NCI-H748 (cell line): ENCODE measurements around the gene MYH7B.

ENCODE experiments used
- DNase-seq: peaks from one replicate; lab custom pipeline; 2025; ENCODE audit not compliant: unreplicated experiment; lab: John Stamatoyannopoulos, UW

Gene MYH7B

DNA sequence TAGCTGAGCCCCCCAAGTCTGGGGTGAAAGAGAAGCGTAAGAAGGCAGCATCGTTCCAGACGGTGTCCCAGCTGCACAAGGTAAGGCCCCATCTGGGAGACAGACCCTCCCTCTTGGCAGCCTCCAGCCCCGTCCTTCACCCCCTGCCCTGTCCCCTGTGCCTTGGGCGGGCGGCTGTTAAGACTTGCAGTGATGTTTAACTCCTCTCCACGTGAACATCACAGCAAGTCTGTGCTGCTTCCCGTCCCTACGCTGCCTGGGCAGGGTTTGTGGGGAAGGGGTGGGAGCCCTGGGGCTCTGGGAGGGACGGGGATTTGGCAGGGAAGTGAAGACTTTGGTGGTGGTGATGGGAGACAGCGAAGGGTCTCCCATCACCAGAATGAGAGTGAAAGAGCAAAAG lies 34.6 kb downstream of the MYH7B start:
- no peak for DNase-seq

DNA sequence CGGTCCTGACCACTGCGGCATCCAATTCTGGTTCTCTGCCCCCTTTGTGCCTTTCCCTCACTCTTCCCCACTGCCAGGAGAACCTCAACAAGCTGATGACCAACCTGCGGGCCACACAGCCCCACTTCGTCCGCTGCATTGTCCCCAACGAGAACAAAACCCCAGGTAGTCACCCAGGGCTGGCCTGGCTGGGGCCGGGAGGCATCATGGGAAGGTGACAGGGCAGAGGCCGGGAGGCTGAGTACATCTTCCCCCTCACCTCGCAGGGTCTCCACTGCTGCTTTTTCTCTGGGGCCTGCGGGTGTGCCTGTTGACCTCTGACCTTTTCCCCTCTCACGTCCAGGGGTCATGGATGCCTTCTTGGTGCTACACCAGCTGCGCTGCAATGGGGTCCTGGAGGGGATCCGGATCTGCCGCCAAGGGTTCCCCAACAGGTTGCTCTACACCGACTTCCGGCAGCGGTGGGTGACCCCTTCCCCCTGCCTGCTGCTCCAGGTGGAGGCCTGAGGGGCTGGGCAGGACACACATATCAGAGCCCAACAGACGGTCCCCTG lies 35.1 kb downstream of the MYH7B start:
- DNase-seq = no peak

DNA sequence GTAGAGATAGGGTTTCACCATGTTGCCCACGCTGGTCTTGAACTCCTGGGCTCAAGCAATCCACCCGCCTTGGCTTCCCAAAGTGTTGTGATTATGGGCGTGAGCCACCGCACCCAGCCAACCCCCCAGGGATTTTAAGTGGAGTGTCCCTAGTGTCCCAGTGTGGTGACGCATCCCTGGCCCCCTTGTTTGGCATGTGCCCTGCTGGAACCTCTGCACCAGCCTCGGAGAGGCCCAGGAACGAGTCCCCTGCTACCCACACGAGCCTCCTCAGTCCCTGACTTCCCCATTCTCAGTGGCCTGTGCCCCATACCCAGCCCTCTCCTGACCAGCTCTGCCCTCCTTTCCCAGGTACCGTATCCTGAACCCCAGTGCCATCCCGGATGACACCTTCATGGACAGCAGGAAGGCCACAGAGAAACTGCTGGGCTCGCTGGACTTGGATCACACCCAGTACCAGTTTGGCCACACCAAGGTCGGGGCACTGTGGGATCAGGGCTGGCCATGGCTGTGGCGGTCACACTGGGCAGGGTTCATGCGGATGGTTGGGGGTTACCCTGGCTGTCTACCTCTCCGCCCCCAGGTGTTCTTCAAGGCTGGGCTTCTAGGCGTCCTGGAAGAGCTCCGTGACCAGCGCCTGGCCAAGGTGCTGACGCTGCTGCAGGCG lies 37.2 kb downstream of the MYH7B start:
- DNase-seq = no peak

DNA sequence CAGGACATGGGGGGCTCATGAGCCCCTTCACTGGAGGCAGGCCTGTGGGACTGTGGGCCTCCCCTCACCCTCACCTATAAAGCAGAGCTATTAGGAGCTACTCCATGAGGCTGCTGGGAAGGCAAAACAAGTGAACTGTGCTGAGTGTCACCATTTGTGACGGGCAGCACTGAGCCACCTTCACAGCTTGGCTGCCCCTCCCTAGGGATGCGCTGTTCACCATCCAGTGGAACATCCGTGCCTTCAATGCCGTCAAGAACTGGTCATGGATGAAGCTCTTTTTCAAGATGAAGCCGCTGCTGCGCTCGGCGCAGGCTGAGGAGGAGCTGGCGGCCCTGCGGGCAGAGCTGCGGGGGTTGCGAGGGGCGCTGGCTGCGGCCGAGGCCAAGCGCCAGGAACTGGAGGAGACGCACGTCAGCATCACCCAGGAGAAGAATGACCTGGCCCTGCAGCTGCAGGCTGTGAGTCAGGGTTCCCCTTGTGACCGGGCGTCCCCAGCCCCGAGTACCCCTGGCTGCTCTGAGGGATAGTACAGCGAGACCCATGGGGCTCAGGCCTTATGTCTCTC lies 38.4 kb downstream of the MYH7B start:
- DNase-seq = no peak

DNA sequence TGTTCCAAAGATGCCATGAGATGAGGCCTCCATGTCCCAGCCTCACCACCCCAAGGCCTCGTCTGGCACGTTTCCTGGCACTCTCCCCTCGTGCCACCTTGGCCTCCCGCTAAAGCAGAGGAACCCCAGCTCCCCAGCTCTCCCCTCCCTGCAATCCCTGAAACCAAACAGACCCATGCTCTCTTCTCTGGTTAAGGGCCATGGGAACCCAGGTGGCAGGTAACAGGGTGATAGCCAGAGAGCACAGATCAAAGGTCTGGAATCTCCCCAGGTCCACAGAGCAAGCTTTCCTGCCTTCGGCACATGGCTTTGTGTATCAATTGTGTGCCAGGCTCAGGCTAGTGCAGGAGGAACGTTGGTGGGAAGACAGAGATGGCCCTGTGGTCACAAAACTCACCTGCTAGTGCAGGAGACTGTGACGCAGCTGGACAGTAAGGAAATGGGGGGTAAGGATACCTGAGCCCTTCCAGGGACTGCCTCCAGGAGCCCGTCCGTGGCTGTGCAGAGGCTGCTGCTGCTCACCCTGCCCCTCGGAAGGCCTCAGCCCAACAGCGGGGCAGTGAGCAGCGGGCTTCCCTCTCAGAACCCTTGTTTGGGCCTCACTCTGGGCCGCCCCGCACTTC lies 39.0 kb downstream of the MYH7B start:
- no peak for DNase-seq

DNA sequence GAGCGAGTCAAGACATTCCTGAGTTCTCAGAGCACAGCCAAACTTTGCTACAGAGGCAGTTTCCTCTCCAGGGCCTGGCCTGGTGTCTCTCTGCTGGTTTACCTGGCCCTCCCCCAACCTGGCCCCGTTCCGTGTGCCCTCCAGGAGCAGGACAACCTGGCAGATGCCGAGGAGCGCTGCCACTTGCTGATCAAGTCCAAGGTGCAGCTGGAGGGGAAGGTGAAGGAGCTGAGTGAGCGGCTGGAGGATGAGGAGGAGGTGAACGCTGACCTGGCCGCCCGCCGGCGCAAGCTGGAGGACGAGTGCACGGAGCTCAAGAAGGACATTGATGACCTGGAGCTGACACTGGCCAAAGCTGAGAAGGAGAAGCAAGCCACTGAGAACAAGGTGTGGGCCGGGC lies 39.5 kb downstream of the MYH7B start:
- DNase-seq = no peak

DNA sequence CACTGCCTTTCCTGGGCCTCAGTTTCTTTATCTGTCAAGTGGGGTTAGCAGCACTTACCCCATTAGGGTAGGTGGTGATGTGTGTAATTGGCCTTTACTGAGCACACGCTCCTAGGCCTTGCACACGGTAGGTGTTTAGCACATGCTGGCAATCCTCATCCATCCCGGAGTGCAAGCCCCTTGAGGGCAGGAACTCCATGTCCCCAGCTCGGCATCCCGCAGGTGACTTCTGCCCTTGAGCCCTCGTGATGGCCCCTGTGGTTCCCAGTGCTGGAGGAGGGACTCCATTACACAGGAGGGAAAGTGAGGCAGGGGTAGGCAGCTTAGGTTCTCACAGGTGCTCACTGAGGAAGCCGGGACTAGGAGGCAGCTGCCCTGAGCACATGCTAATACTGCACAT lies 40.0 kb downstream of the MYH7B start:
- DNase-seq = no peak

DNA sequence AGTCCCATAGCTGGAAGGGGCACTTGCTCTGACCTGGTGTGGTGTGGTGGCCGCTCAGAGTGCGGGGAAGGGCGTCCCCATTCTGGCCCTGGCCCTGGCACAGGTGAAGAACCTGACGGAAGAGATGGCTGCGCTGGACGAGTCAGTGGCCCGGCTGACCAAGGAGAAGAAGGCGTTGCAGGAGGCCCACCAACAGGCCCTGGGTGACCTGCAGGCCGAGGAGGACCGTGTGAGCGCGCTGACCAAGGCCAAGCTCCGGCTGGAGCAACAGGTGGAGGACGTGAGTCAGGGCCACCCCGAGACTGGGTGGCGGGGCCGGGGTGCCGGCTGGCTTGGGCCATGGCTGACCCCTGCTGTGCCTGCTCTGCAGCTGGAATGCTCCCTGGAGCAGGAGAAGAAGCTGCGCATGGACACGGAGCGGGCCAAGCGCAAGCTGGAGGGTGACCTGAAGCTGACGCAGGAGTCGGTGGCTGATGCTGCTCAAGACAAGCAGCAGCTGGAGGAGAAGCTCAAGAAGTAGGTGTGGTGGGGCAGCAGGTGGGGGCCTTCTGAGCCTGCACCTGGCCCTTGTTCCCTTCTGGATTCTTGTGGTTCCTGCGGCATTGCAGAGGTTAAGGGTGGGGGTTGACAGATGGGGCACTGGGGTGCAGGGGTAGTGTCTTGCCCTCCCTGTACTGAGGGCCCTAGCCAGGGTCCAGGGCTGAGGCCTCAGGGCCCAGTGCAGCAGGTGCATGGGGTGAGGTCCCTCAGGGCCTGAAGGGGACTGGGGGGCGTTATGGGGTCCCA lies 40.8 kb downstream of the MYH7B start:
- no peak for DNase-seq

DNA sequence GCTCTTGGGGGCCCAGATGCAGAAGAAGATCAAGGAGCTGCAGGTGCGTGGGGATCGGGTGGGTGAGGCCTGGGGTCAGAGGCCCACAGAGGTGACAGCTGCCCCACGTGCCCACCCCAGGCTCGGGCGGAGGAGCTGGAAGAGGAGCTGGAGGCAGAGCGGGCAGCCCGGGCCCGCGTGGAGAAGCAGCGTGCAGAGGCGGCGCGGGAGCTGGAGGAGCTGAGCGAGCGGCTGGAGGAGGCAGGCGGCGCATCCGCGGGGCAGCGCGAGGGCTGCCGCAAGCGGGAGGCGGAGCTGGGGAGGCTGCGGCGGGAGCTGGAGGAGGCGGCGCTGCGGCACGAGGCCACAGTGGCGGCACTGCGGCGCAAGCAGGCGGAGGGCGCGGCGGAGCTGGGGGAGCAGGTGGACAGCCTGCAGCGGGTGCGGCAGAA lies 41.5 kb downstream of the MYH7B start:
- DNase-seq = no peak

DNA sequence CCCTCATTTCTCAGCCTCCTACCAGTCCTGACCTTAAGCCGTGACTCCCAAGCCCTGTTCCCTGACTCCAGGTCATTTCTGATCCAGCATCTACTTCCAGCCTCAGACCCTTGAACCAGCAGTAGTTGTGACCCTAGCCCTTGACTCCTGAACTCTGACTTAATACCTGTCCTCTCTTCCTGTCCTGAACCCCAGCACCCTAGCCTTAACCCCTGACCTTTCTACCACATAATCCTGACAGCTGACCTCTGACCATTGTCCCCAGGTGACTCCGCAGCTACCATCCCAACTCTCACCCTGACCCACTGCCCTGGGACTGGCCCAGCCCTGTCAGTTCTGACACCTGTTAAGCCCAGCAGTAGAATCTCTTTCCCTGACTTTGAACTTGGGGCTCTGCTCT lies 42.1 kb downstream of the MYH7B start:
- no peak for DNase-seq

DNA sequence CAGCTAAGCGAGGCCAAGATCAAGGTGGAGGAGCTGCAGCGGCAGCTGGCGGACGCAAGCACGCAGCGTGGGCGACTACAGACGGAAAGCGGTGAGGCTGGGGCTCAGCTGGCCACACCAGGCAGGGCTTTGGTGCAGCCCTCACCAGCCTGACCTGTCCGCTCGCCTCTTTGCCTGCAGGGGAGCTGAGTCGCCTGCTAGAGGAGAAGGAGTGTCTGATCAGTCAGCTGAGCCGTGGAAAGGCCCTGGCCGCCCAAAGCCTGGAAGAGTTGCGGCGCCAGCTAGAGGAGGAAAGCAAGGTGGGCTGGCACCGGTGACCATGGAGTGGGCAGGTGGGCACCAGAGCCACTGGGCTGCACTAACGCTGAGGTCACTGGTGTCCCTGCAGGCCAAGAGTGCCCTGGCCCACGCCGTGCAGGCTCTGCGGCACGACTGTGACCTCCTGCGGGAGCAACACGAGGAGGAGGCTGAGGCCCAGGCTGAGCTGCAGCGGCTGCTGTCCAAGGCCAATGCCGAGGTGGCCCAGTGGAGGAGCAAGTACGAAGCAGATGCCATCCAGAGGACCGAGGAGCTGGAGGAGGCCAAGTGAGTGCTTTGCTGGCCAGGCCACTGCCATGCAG lies 42.8 kb downstream of the MYH7B start:
- DNase-seq = no peak

DNA sequence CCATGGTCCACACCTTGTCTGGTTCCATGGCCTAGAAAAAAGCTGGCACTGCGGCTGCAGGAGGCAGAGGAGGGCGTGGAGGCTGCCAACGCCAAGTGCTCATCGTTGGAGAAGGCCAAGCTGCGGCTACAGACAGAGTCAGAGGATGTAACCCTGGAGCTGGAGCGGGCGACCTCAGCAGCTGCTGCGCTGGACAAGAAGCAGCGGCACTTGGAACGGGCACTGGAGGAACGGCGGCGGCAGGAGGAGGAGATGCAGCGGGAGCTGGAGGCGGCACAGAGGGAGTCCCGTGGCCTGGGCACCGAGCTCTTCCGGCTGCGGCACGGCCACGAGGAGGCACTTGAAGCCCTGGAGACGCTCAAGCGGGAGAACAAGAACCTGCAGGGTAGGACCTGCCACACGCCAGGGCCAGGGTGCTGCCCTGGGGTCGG lies 43.4 kb downstream of the MYH7B start:
- no peak for DNase-seq

DNA sequence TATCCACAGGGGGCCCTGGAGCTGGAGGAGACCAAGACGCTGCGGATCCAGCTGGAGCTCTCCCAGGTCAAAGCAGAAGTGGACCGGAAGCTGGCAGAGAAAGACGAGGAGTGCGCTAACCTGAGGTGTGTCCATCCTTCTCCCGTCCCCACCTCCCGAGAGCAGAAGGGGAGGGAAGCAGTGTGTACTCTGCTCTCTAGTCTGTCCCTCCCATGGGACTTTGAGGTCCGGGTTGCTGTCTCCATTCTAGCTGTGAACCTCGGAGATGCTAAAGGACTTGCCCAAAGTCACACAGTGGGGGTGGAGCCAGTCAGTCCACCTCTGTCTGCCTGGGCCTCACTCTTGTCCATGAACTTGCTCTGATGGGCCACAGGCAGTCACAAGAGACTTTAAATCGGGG lies 44.1 kb downstream of the MYH7B start:
- DNase-seq = no peak

DNA sequence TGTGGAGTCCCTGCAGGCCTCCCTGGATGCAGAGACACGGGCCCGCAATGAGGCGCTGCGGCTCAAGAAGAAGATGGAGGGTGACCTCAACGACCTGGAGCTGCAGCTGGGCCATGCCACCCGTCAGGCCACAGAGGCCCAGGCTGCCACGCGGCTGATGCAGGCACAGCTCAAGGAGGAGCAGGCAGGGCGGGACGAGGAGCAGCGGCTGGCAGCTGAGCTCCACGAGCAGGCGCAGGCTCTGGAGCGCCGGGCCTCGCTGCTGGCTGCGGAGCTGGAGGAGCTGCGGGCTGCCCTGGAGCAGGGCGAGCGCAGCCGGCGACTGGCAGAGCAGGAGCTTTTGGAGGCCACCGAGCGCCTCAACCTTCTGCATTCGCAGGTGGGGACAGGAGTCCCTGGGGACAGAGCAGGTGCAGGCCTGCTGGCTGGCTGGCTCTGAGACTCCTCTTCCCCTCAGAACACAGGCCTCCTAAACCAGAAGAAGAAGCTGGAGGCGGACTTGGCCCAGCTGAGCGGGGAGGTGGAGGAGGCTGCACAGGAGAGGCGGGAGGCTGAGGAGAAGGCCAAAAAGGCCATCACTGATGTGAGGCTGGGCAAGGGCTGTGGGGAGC lies 44.7 kb downstream of the MYH7B start:
- DNase-seq = no peak

DNA sequence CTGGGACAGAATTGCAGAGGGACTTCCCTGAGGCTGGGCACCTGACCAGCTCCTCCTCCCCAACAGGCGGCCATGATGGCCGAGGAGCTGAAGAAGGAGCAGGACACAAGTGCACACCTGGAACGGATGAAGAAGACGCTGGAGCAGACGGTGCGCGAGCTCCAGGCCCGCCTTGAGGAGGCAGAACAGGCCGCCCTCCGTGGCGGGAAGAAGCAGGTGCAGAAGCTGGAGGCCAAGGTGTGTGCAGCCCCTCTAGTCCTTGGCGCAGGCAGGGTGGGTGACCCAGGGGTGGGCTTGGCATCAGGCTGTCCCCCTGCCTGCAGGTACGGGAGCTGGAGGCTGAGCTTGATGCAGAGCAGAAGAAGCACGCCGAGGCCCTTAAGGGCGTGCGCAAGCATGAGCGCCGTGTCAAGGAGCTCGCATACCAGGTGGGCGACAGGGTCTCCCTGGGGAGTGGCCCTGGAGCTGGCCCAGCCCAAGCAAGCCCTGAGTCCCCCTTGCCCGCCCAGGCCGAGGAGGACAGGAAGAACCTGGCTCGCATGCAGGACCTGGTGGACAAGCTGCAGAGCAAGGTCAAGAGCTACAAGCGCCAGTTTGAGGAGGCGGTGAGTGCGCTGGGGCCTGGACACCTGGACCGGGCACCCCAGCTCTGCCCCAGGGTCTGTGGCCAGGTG lies 45.4 kb downstream of the MYH7B start:
- no peak for DNase-seq

DNA sequence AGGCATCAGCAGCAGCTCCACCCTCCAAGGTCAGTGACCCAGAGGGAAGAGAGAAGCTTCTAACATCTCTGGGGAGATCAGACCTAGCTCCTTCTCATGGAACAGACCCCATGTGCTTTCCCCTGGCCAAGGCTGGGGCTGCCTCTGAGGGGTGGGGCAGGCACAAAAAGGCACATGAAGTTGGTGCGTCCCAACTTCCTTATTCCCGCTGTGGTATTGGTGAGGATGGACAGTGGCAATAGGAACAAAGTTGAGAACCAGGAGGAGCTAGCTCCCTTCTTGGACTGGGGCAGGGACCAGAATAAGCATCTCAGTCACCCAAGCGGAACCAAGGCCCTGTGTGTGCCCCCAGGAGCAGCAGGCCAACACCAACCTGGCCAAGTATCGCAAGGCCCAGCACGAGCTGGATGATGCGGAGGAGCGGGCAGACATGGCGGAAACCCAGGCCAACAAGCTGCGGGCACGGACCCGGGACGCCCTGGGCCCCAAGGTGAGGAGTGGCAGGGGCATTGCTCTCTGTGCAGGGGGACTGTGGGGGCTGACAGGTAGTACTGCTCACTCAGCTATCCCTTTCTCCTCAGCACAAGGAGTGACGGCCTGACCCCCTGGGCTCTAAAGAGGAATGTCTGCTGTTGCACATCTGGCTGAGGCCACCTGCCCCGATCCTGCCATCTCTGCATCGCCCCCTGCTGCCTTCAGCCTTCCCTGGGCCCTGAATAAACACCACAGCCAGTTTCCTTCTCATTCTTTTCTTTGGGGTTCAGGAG lies 46.1 kb downstream of the MYH7B start:
- no peak for DNase-seq

DNA sequence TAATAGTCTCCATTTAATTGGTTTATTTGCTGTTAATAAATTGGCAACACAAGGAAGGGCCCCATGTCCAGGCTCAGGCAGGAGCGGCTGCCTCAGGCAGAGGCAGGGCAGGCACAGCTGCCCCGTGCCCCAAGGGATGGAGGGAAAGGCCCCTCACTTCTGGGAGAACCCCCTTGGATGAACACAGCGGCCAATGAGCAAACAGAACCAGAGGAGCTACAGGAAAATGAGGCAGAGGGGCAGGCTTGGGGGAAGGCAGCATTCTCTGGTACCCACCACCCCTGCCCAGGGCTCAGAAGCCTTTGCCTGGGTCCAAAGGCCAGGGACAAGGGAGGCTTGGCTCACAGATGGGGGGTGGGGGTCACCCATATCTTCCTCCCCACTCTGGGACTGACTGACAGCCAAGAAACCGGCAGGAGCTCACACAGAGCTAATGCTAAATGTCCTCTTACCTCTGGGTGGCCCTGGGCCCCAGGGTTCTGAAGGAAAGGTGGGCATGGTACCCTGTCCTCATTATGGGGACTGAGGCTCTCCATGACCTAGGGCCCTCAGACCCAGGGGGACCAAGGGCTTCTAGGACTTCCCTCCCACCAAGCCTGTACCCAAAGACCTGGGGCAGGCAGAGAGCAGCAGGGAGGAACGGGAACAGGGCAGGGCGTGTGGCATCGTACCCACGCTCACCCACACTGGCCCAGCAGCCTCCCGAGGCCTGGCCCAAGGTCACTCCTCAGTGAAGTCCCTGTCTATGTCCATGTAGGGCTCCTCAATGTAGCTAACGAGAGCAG lies 47.0 kb downstream of the MYH7B start:
- no peak for DNase-seq

DNA sequence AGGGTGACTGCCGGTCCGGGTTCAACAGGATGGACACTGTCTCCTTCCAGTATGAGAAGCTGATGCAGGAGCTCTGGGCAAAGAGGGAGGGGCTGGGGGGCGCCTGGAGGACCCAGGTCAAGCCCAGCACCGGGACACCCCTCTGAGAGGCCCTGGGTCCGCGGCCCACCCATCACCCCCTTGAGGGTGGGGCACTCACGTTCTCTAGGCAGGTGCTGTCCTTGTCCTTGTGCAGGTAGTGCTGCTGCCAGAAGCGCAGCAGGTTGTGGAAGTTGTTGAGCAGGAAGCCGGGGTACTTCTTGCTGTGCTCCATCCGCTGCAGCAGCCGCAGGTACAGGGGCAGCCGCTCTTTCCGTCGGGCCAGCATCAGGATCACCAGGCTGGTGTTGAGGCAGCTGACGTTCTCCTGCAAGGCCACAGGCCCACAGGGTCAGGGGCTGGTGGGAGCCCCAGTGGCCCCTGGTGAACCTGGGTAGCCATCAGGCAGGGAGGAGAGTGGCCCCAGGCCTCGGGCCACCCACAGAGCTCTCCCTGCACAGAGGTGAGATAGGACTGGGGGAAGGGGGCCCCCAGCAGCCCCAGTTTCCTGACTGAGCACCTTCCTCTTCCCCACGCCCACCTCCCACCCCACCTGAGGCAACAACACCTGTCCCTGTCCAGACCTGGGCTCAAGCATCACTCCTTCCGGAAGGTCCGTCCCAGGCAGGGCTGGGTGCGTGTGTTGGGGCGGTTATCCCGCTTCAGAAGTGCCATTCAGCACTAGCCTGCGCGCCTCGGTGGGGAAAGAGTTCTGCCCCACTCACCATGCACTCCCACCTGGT lies 47.8 kb downstream of the MYH7B start:
- DNase-seq = no peak
